GM23248 (cell line): ENCODE measurements around the gene DYNC1LI1. TPM values are rescaled to one million over a fixed set of nuclear protein-coding genes. Genes with fewer than 3 reads are reported as not detected.

ENCODE experiments used
- DNase-seq: peaks from one replicate; pipeline ENCODE4 v3.0.0-alpha.2; 2015
- H2AFZ ChIP-seq: fragments of 200-600 bp; sonication (generic); 2 replicates; pipeline ENCODE4 v1.6.1; 2016; ENCODE audit warnings: antibody characterized with exemption
- H3F3A ChIP-seq: fragments of 200-600 bp; sonication (generic); 2 replicates; pipeline ENCODE4 v1.6.1; 2016; ENCODE audit warnings: mild to moderate bottlenecking, antibody characterized with exemption, mixed run types; ENCODE audit not compliant: insufficient read depth
- H3K27ac ChIP-seq: fragments of 200-600 bp; sonication (generic); 2 replicates; pipeline ENCODE4 v1.5.1; 2016; ENCODE audit warnings: mild to moderate bottlenecking
- H3K27me3 ChIP-seq: fragments of 200-600 bp; sonication (generic); replicated peaks from 2 replicates; pipeline ENCODE4 v1.6.1; 2016; ENCODE audit warnings: mild to moderate bottlenecking; ENCODE audit not compliant: insufficient read depth
- H3K36me3 ChIP-seq: fragments of 200-600 bp; sonication (generic); 2 replicates; pipeline ENCODE4 v1.6.1; 2016; ENCODE audit warnings: low read depth, mild to moderate bottlenecking
- H3K4me1 ChIP-seq: fragments of 200-600 bp; sonication (generic); 2 replicates; pipeline ENCODE4 v1.6.1; 2016; ENCODE audit warnings: mild to moderate bottlenecking; ENCODE audit not compliant: insufficient read depth
- H3K4me2 ChIP-seq: fragments of 200-600 bp; sonication (generic); one replicate; pipeline ENCODE4 v1.6.1; 2016; ENCODE audit warnings: mild to moderate bottlenecking; ENCODE audit not compliant: unreplicated experiment
- H3K4me3 ChIP-seq: fragments of 200-600 bp; sonication (generic); 2 replicates; pipeline ENCODE4 v1.5.1; 2016; ENCODE audit warnings: mild to moderate bottlenecking
- H3K79me2 ChIP-seq: fragments of 200-600 bp; sonication (generic); 2 replicates; pipeline ENCODE4 v1.6.1; 2016; ENCODE audit warnings: mild to moderate bottlenecking; ENCODE audit not compliant: insufficient read depth
- H3K9ac ChIP-seq: fragments of 200-600 bp; sonication (generic); 2 replicates; pipeline ENCODE4 v1.6.1; 2016; ENCODE audit warnings: mild to moderate bottlenecking
- H3K9me2 ChIP-seq: fragments of 200-600 bp; sonication (generic); 2 replicates; pipeline ENCODE4 v1.6.1; 2016; ENCODE audit warnings: mixed run types, mild to moderate bottlenecking, moderate library complexity; ENCODE audit not compliant: insufficient read depth
- H3K9me3 ChIP-seq: fragments of 200-600 bp; sonication (generic); one replicate; pipeline ENCODE4 v1.6.1; 2017; ENCODE audit warnings: low read depth
- H4K20me1 ChIP-seq: fragments of 200-600 bp; sonication (generic); 2 replicates; pipeline ENCODE4 v1.6.0; 2016; ENCODE audit not compliant: insufficient read depth
- EZH2 ChIP-seq: fragments of 200-600 bp; sonication (generic); IDR thresholded peaks from 2 replicates; pipeline ENCODE4 v1.6.1; 2018; ENCODE audit warnings: antibody characterized with exemption, mild to moderate bottlenecking; ENCODE audit not compliant: insufficient read depth, poor library complexity, severe bottlenecking
- EZH2phosphoT487 ChIP-seq: fragments of 200-600 bp; sonication (generic); IDR thresholded peaks from 2 replicates; pipeline ENCODE4 v1.6.1; 2018; ENCODE audit warnings: antibody characterized with exemption, moderate library complexity, mild to moderate bottlenecking, low read depth; ENCODE audit not compliant: insufficient read depth
- WGBS, 2 experiments: methylation state at CpG; one replicate each; pipeline ENCODE4 v1.1.6; 2015 to 2017; ENCODE audit warnings: low lambda C conversion rate in 2 of 2, low coverage in 1 of 2; ENCODE audit errors: missing lambda C conversion rate in 2 of 2; 5-methylcytosine and 5-hydroxymethylcytosine counted together
- in situ Hi-C: fragments of 300-500 bp; cut with MboI; formaldehyde crosslinking; loops from 2 replicates; pipeline ENCODE4 v1.15.0; 2020
- polyA plus RNA-seq: library from polyadenylated mRNA; unstranded; fragments of >200 nt; fragmentation: Nextera tagmentation; extraction: Ambion mirVana; gene quantifications from 2 replicates; pipeline ENCODE4 v1.2.1, GENCODE V29; 2016
- total RNA-seq: library from RNA; depleted of rRNA; stranded (reverse); fragments of >200 nt; shearing (Covaris generic); gene quantifications from 2 replicates; pipeline ENCODE4 v1.2.3, GENCODE V29; 2014

The DYNC1LI1 gene
- total and polyA plus RNA-seq, 2 experiments from 2014 or later, result 36.7 to 40.5 TPM

- no peaks in the 10 kb centered on the region; the same call in 1 of the 2 replicates for H3K36me3 ChIP-seq
- TF ChIP-seq EZH2phosphoT487, result no peak
Measured at GRCh38 chr3:32557640-32558352, 12.9 kb downstream of the DYNC1LI1 start.

DNA sequence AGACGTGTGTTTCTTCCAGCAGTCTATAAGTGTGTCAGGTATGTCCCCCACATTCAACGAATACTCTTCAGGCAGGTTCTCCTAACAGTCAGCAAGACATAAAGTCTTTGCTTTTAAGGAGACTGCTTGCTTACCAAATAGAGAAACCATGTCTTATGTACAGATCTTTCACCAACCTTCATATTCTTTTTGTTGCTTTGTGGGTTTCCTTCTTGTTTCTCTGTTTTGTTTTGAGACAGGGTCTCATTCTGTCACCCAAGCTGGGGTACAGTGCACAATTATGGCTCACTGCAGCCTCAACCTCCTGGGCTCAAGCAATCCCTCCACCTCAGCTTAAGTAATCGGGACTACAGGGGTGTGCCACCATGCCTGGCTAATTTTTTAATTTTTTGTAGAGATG is 14.3 kb downstream of the DYNC1LI1 start:
- Histone ChIP-seq H3K27ac (no peak overlapping the region), H3K4me1 (no peaks in the 10 kb centered on the region), H3K4me2 (no peak overlapping the region), H3K36me3 (no peaks in the 10 kb centered on the region), H3K9me2 (no peaks in the 10 kb centered on the region), H3K27me3 (no peaks in the 10 kb centered on the region), H3K9me3 (no peaks in the 10 kb centered on the region), H3K9ac (no peak overlapping the region), H3K79me2 (peaks cover 100% of the 10 kb centered on the region), H2AFZ (no peak overlapping the region), H4K20me1 (peaks cover 3% of the 10 kb centered on the region; the same call in 1 of the 2 replicates), H3K4me3 (no peak overlapping the region), H3F3A (no peaks in the 10 kb centered on the region)
- WGBS, 2 experiments, result 78 to 81% methylated on average over 3 of the region's 3 CpGs
- TF ChIP-seq EZH2phosphoT487 (no peak), EZH2 (no peak)
- in situ Hi-C loops, result no loop called here
- no peak for DNase-seq

More at GRCh38 chr3:32557640-32558352, 12.9 kb downstream of the DYNC1LI1 start:
- Histone ChIP-seq H3K9me3 (no peaks in the 10 kb centered on the region), H3K27me3 (no peaks in the 10 kb centered on the region), H3F3A (no peaks in the 10 kb centered on the region), H3K9me2 (no peaks in the 10 kb centered on the region), H3K4me1 (no peaks in the 10 kb centered on the region), H2AFZ (no peak overlapping the region), H3K27ac (no peak overlapping the region), H3K9ac (no peak overlapping the region), H4K20me1 (peaks cover 3% of the 10 kb centered on the region; the same call in 1 of the 2 replicates), H3K79me2 (peaks cover 100% of the 10 kb centered on the region), H3K4me2 (no peak overlapping the region), H3K4me3 (no peak overlapping the region)
- in situ Hi-C loops, result no loop called here
- WGBS, 2 experiments, result 88 to 89% methylated on average over 3 of the region's 3 CpGs
- no peak for DNase-seq

GRCh38 chr3:32553973-32554372 is 16.7 kb downstream of the DYNC1LI1 start:
- TF ChIP-seq EZH2, result no peak
- TF ChIP-seq EZH2phosphoT487, result no peak
- no peak overlapping the region for H3K4me2 ChIP-seq
- peaks cover 6% of the 10 kb centered on the region; the same call in 1 of the 2 replicates for H4K20me1 ChIP-seq
- H3K9me2 ChIP-seq, result no peaks in the 10 kb centered on the region
- DNase-seq, result no peak
- no peaks in the 10 kb centered on the region for H3K27me3 ChIP-seq
- H3K4me1 ChIP-seq, result no peaks in the 10 kb centered on the region
- no peaks in the 10 kb centered on the region for H3K9me3 ChIP-seq
- no peak overlapping the region for H3K9ac ChIP-seq
- no peak overlapping the region for H3K4me3 ChIP-seq
- no peaks in the 10 kb centered on the region for H3F3A ChIP-seq
- peaks cover 100% of the 10 kb centered on the region for H3K79me2 ChIP-seq
- H2AFZ ChIP-seq, result no peak overlapping the region
- no peak overlapping the region for H3K27ac ChIP-seq
- no peaks in the 10 kb centered on the region for H3K36me3 ChIP-seq
- in situ Hi-C loops, result no loop called here

- Histone ChIP-seq H3K4me3 (no peak overlapping the region), H3K27ac (no peak overlapping the region), H4K20me1 (peaks cover 6% of the 10 kb centered on the region; the same call in 1 of the 2 replicates), H3K9me2 (no peaks in the 10 kb centered on the region), H3K9ac (no peak overlapping the region), H3K79me2 (peaks cover 100% of the 10 kb centered on the region), H3K4me2 (no peak overlapping the region), H3K36me3 (no peaks in the 10 kb centered on the region), H3K9me3 (no peaks in the 10 kb centered on the region), H3F3A (no peaks in the 10 kb centered on the region), H3K27me3 (no peaks in the 10 kb centered on the region), H2AFZ (no peak overlapping the region), H3K4me1 (no peaks in the 10 kb centered on the region)
- TF ChIP-seq EZH2phosphoT487, result no peak
- TF ChIP-seq EZH2, result no peak
- WGBS, 2 experiments, result 82 to 90% methylated on average over 2 of the region's 2 CpGs
- no peak for DNase-seq
- in situ Hi-C loops, result no loop called here
Measured at GRCh38 chr3:32553459-32553858, 17.2 kb downstream of the DYNC1LI1 start.

GRCh38 chr3:32552013-32552412 is 18.6 kb downstream of the DYNC1LI1 start:
- no peak overlapping the region for H3K4me2 ChIP-seq
- peaks cover 6% of the 10 kb centered on the region; the same call in 1 of the 2 replicates for H4K20me1 ChIP-seq
- no peak overlapping the region for H3K27ac ChIP-seq
- no peak overlapping the region for H3K4me3 ChIP-seq
- H3K27me3 ChIP-seq, result no peaks in the 10 kb centered on the region
- H3F3A ChIP-seq, result no peaks in the 10 kb centered on the region
- peaks cover 100% of the 10 kb centered on the region for H3K79me2 ChIP-seq
- H3K4me1 ChIP-seq, result no peaks in the 10 kb centered on the region
- no peaks in the 10 kb centered on the region for H3K9me2 ChIP-seq
- WGBS, 2 experiments, result 94 to 96% methylated on average over 1 of the region's 1 CpG
- no peak overlapping the region for H3K9ac ChIP-seq
- DNase-seq, result no peak
- H3K9me3 ChIP-seq, result no peaks in the 10 kb centered on the region
- H2AFZ ChIP-seq, result no peak overlapping the region
- in situ Hi-C loops, result no loop called here
- no peaks in the 10 kb centered on the region for H3K36me3 ChIP-seq
- TF ChIP-seq EZH2phosphoT487, result no peak
- TF ChIP-seq EZH2, result no peak
